ENCODE results near the gene CTNNBL1. TPM values are rescaled to one million over a fixed set of nuclear protein-coding genes. Genes with fewer than 3 reads are reported as not detected.
"Not testable (repeated sequence)": the region's sequence is repeated elsewhere in the genome, so short reads cannot be mapped to it uniquely, and the experiment has no call there.

CTNNBL1 gene
- total RNA-seq, 1 experiment from 2014 or later = 64.4 TPM

GRCh38 chr20:37662308-37662707 is 31.5 kb upstream of the CTNNBL1 start (continued):
- no peak for TF ChIP-seq MAX (CRISPR knock-in tag; IDR thresholded peaks at IDR 0.05)
- no peak for TF ChIP-seq MLX (CRISPR knock-in tag; IDR thresholded peaks at IDR 0.05)
- TF ChIP-seq ZBTB43 (CRISPR knock-in tag; IDR thresholded peaks at IDR 0.05) = no peak
- no peak for TF ChIP-seq PREB (CRISPR knock-in tag; IDR thresholded peaks at IDR 0.05; ENCODE audit: borderline replicate concordance)
- TF ChIP-seq STAT6 (CRISPR knock-in tag; conservative IDR thresholded peaks at IDR 0.05; ENCODE audit: low read depth) = no peak

- ATAC-seq; H3K27ac Mint-ChIP-seq; H3K4me3 Mint-ChIP-seq; H3K36me3 Mint-ChIP-seq; H3K27me3 Mint-ChIP-seq (ENCODE audit: low read depth); POLR2A ChIA-PET; DNase-seq (ENCODE audit: low spot score): not testable (repeated sequence)
- Mint-ChIP-seq H3K4me1 (peaks cover 21% of the 10 kb centered on the region), H3K9me3 (peaks cover 12% of the 10 kb centered on the region)
- CTCF ChIA-PET = interaction anchor here (0.8 kb wide), 1 partner anchor 100 kb away, joined by 3 read pairs; no protein-coding TSS in a partner anchor
Measured at GRCh38 chr20:37664595-37664994, 29.2 kb upstream of the CTNNBL1 start.

- Mint-ChIP-seq H3K9me3 (peaks cover 12% of the 10 kb centered on the region), H3K27me3 (ENCODE audit: low read depth) (no peaks in the 10 kb centered on the region), H3K36me3 (peaks cover 9% of the 10 kb centered on the region), H3K4me1 (peaks cover 15% of the 10 kb centered on the region), H3K27ac (no peak overlapping the region), H3K4me3 (no peak overlapping the region)
- CTCF ChIA-PET = no interaction called here
- no peak for DNase-seq (ENCODE audit: low spot score)
- TF ChIP-seq ATF2 (CRISPR knock-in tag; IDR thresholded peaks at IDR 0.05; ENCODE audit: borderline replicate concordance, low read depth) (no peak), RELA (CRISPR knock-in tag; IDR thresholded peaks at IDR 0.05; ENCODE audit: borderline replicate concordance) (no peak), ZSCAN18 (CRISPR knock-in tag; IDR thresholded peaks at IDR 0.05) (no peak), PREB (CRISPR knock-in tag; IDR thresholded peaks at IDR 0.05; ENCODE audit: borderline replicate concordance) (no peak), ATF1 (CRISPR knock-in tag; IDR thresholded peaks at IDR 0.05) (no peak)
- POLR2A ChIA-PET = no interaction called here
- ATAC-seq = no peak
Measured at GRCh38 chr20:37668166-37668565, 25.7 kb upstream of the CTNNBL1 start.
